Measurements from ENCODE around the gene PDE4D.

The PDE4D gene

GRCh38 chr5:59139695-59140094 lies 753.8 kb downstream of the PDE4D start:
- DNase-seq (ENCODE audit: low spot score) = no peak

DNA sequence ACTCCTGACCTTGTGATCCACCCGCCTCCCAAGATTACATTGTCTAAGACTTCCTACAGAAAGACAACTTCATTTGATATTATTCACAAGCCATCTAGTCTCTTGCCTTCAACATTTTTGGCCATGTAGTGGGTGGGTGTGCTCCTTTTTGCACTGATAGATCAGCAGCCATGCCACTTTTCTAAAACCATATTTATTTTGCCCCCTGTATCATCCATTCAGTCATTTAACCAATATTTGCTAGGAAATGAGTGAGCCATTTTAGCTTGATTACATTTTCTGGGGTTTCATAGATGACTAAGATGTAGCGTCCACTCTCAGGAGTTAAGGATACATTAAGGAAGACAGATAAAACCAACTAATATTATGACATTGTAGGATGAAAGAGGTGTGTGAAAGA lies 755.0 kb downstream of the PDE4D start:
- DNase-seq (ENCODE audit: low spot score) = no peak

GRCh38 chr5:59137846-59138245 lies 755.7 kb downstream of the PDE4D start:
- no peak for DNase-seq (ENCODE audit: low spot score)

- no peak for DNase-seq (ENCODE audit: low spot score)
Observed at GRCh38 chr5:59136549-59136948, 757.0 kb downstream of the PDE4D start.

DNA sequence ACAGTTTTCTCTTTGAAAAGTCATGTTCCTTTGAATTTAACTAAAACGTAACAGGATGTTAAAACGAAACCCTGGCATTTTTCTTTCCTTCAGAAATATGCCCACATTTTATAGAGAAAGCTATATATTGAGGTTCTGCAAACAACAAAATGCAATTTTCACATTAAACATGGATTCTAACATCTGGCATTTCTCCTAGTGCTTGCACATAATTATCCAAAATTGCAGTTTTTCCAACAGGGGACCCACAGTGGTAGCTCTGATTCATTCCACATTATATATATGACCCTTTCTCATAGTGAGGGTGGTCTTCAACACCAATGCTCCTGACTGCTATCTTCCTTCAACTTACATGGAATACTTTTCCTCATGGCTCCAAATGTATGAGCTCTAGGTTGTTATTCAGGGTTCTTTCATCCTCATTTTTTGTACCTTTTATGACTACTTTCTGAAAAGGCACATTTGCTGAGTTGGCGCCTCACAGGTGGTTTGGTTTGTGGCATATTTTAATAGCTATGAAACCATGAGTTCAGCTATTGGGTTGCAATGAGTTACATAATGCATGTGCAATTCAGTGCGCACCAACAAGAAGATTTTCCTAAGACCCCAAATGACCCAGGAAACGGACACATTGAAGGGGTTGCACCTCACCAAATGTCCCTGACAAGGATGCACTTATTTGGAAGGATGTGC lies 758.9 kb downstream of the PDE4D start:
- no peak for DNase-seq (ENCODE audit: low spot score)

DNA sequence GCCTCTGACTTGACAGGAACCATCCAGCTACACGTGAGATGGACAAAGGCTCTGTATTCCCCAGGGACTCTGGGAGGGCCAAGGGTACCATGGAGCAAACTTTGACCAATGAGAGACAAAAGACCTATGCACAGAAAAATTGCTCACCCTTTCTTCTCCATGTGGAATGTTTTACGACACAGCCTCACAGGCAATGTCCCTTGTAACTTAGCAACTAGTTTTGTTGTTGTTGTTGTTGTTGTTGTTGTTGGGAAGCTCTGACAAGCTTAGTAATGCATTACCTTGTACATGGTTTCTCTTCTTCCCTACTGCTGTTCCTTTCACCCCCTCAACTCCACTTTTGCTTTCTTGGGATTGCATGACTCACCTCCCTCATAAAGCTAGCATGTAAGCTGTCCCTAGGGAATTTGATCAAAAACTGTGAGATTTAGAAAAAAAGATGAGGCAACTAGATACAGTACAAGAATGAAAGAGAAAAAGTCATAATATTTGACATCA lies 759.7 kb downstream of the PDE4D start:
- DNase-seq (ENCODE audit: low spot score) = no peak

- no peak for DNase-seq (ENCODE audit: low spot score)
Observed at GRCh38 chr5:59132131-59132530, 761.4 kb downstream of the PDE4D start.

DNA sequence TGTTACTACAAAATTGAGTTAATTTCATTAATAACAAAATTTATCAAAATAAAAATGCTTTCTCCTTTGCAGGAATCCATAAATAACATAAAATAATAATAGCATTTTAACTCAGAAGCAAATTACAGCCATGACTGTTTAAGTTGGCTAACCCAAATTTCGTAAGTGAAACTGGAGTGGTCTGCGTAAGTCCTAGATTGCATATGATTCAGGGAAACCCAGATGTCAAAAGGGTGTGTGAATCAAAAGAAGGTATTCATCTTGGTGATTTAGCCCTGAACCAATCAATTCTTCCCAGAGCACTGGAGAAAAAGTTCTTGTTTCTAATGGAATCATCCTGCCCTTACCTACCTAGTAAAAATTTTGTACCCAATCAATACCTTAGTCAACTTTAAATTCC lies 763.1 kb downstream of the PDE4D start:
- no peak for DNase-seq (ENCODE audit: low spot score)

- no peak for DNase-seq (ENCODE audit: low spot score)
Observed at GRCh38 chr5:59128646-59129290, 764.8 kb downstream of the PDE4D start.

DNA sequence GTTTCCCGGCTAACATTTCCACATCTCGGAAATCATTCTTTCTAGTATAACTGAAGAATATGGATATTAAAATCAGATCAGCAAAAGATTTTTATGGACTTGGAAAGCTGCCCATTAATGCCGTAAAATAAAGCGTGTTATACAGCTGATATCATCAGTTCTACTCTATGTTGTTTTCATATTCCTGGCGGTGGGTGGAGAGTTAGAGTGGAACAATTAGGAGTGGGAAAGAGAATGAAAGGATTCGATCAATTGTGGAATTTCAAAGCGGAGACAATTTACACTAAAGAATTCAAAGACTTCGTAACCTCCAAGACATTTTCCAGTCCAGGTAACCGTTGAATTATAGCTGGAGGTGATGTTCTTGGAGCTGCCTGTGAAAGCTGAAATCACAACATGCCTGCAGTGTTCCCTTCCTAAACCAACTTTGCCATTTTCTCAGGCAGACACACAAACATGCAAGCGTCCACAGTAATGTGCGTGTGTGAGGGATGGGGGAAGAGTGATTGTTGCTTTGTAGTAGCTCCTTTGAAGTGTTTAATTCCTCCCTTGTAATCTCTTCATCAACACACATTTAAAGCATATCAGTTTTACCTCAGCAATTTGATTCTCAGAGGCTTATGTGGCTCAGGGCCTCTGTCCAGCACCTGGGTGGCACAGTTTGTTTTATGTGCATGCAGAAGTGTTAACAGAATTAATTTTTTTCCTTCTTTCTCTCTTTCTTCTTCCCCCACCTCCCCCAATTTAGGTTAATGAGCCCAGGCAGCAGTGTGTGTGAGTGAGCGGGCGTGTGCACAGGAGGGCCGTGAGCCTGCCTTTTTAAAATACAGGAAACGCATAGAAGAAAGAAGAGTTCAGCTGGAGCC lies 766.6 kb downstream of the PDE4D start:
- peak; percentile 59 for DNase-seq (ENCODE audit: low spot score)

DNA sequence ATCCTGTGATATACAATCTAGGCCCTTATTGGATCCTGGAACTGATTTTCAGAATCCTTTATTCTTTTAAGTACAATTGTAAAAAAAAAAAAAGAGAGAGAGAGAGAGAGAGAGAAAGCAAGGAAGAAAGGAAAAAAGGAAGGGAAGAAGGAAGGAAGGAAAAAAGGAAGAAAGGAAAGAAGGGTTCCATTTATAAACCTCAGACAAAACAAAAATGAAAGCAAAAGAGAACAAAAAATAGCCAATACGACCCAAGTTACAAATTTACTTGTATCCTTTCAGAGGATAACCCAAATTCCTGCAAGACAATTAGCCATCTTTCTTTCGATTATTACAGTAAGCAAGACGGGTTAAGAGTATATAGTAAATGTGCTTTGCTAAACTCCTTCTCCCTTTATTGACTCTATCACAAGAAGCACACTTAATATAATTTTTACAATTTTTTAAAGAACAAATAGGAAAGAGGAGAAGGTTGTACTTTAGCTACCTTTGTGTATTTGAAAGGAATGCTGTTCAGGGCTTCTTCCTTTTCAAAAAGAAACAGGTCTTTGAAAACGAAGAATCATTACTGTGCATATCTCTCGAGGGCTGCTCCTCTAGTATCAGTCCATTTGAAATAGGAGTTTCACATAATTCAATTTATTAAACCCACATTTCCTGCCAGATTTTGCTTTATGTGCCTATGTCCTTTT lies 767.4 kb downstream of the PDE4D start:
- no peak for DNase-seq (ENCODE audit: low spot score)

DNA sequence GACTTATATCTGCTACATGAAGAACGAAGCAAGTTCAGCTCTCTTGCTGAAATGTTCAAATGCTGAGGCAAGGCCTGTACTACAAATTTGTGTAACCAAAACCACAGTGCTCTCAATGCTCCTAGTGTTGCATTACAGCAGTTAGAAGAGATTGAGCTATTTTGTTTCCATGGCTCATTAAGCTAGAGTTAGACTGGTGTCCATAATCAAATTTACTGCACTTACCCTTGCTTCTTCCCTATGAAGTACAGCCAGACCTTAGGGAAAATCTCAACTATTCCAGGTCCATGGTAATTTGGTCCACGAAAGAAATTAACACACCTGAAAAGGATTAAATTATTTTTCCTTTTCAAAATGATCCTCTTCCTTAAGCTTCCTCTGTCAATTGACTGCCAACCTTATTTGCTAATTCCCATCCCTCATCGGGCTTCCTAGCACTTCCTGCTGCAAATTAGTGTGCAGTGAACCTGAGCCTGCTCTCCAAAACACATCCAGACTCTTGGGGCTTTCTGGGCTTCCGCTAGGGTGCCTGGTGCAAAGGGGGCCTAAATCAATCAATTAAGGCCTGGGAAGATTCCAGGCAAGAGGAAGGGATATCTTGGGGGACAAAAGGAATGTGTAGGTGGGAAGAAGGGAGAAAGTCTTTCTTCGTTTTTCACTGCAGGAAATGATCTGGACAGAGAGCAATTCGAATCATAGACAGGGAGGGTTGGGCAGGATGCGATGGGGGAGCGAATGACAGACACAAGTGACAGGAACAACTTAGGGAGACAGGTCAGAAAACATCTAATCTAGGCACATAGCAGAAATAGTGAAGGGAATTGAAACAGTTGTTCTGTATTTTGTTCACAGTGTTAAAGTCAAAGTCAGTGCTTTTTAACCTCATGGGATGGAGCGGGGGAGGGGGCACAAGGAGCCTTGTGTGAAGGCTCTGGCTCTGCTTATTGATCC lies 768.2 kb downstream of the PDE4D start:
- DNase-seq (ENCODE audit: low spot score) = peak; percentile 49

- DNase-seq (ENCODE audit: low spot score) = no peak
Observed at GRCh38 chr5:59123595-59124561, 769.6 kb downstream of the PDE4D start.

DNA sequence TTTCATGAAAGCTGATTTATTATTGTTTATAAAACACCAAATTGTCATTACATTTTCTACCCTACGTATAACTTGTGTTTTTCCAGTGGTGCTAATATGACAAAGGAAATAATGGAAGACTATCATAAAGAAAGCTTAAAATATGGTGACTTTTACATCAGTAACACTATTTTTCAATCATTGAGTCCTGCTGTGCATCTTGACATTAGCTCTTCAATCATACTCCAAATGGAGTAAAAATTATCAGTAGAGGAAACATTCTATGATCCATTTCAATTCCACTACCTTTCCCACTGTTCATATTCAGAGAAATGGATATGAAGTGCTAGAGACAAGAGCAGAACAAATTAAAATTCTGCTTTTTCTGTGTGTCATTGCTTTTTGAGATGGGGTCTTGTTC lies 774.0 kb downstream of the PDE4D start:
- DNase-seq (ENCODE audit: low spot score) = no peak

- DNase-seq (ENCODE audit: low spot score) = no peak
Observed at GRCh38 chr5:59117320-59117719, 776.2 kb downstream of the PDE4D start.

DNA sequence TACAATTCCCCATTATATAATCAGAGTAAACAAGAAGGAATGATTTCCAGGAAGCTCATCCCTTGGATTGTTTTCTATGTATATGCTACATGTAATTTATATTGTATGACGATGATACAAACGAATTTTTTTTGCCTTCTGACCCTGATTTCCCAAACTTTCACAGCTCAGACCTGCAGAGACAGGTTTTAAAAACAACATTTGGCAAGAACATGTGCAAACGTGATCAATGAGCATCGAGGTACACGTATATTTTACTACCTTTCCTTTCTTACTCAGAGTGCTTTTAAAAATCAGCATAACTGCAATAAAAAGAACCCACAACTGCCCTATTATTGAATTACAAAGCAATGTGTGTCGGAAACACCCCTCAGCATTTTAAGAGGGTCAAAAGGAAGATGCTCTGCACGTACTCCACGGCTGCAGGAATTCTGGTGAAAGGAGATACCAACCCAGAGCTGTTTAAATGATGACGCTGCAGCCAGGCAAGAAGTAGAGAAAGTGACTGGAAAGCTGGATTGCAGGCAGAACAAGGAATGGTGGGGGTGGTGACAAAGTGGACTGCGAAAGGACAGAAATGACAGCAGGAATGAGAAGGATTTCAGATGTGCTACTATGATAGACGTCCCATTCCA lies 777.2 kb downstream of the PDE4D start:
- DNase-seq (ENCODE audit: low spot score) = no peak

- no peak for DNase-seq (ENCODE audit: low spot score)
Observed at GRCh38 chr5:59115345-59115744, 778.2 kb downstream of the PDE4D start.

- DNase-seq (ENCODE audit: low spot score) = no peak
Observed at GRCh38 chr5:59109383-59109782, 784.1 kb downstream of the PDE4D start.

GRCh38 chr5:59107692-59108091 lies 785.8 kb downstream of the PDE4D start:
- DNase-seq (ENCODE audit: low spot score) = no peak
